Mesenteric fat pad (tissue), 1 donor: ENCODE measurements around the gene TPRG1. TPM values are rescaled to one million over a fixed set of nuclear protein-coding genes. Genes with fewer than 3 reads are reported as not detected.

Experiments
- DNase-seq: peaks from one replicate; pipeline ENCODE4 v3.0.0-alpha.2; 2020; ENCODE audit warnings: low spot score
- total RNA-seq: library from RNA; stranded (reverse); fragmentation: NEBNext Ultra II Directional; extraction: Animal tissue kit (Norgen Biotek cat#: 25700); gene quantifications from one replicate; pipeline ENCODE4 v1.2.1, GENCODE V29; 2021
- donor health status: DM: yes; HTN: yes; CAD: no.

Gene TPRG1
- total RNA-seq, 1 donor from 2014 or later: 13.6 TPM

- no peak for DNase-seq
Observed at GRCh38 chr3:189353318-189353965, 181.7 kb downstream of the TPRG1 start.

GRCh38 chr3:189353988-189354889 lies 182.5 kb downstream of the TPRG1 start:
- DNase-seq: no peak

GRCh38 chr3:189355115-189355480 lies 183.3 kb downstream of the TPRG1 start:
- no peak for DNase-seq

- DNase-seq: no peak
Observed at GRCh38 chr3:189355481-189356201, 183.9 kb downstream of the TPRG1 start.

GRCh38 chr3:189360291-189360690 lies 188.5 kb downstream of the TPRG1 start:
- DNase-seq: no peak

GRCh38 chr3:189361103-189361835 lies 189.5 kb downstream of the TPRG1 start:
- no peak for DNase-seq

- DNase-seq: no peak
Observed at GRCh38 chr3:189363590-189364255, 192.0 kb downstream of the TPRG1 start.

GRCh38 chr3:189365609-189366564 lies 194.1 kb downstream of the TPRG1 start:
- no peak for DNase-seq

GRCh38 chr3:189368384-189368783 lies 196.6 kb downstream of the TPRG1 start:
- no peak for DNase-seq

GRCh38 chr3:189369636-189370035 lies 197.9 kb downstream of the TPRG1 start:
- no peak for DNase-seq

- no peak for DNase-seq
Observed at GRCh38 chr3:189372243-189372642, 200.5 kb downstream of the TPRG1 start.
